Cerebellar nuclear complex (tissue), 1 donor: Measurements from ENCODE around the gene CIDEC.
"Not testable (repeated sequence)": the region's sequence is repeated elsewhere in the genome, so short reads cannot be mapped to it uniquely, and the experiment has no call there.

ENCODE experiments used
- DNase-seq, 2 experiments: peaks; one replicate each; lab custom pipeline; 2025; lab: John Stamatoyannopoulos, UW

The CIDEC gene

DNA sequence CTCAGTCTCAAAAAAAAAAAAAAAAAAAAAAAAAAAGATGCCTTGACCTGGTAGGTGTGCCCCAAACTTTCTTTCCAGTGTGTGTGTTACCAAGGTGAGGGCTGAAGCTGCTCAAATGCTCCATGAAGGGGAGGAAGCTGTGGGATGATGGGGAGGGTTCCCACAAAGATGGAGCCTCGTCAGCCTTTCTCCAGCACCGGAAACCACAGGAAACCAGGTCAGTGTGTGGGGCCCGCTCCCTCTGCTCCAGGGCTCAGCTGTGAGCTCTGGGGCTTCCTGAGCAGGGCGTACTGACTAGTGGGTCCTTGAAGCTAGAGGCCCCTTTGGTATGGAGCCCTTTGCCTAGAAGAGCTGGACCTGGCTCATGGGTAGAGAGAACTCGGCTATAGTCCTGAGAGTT lies 21.9 kb upstream of the CIDEC start:
- DNase-seq: no peak

DNA sequence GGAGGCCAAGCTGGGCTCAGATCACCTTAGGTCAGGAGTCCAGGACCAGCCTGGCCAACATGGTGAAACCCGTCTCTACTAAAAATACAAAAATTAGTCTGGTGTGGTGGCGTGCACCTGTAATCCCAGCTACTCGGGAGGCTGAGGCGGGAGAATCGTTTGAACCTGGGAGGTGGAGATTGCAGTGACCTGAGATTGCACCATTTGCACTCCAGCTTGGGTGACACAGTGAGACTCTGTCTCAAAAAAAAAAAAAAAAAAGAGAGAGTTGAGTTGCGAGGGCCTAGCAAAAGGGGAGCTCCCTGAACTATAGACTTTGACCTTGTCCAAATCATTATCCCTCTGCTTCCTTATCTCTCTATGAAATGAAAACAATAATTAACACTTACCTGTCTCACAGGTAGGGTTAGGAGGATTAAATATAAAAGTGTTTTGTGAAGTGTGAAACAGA lies 20.9 kb upstream of the CIDEC start:
- DNase-seq: not testable (repeated sequence)

- no peak for DNase-seq
Measured at GRCh38 chr3:9899289-9899791, 19.3 kb upstream of the CIDEC start.

- no peak for DNase-seq
Measured at GRCh38 chr3:9898467-9899241, 18.6 kb upstream of the CIDEC start.

- no peak for DNase-seq
Measured at GRCh38 chr3:9897408-9898372, 17.6 kb upstream of the CIDEC start.

- not testable (repeated sequence) for DNase-seq
Measured at GRCh38 chr3:9896755-9897407, 16.8 kb upstream of the CIDEC start.

DNA sequence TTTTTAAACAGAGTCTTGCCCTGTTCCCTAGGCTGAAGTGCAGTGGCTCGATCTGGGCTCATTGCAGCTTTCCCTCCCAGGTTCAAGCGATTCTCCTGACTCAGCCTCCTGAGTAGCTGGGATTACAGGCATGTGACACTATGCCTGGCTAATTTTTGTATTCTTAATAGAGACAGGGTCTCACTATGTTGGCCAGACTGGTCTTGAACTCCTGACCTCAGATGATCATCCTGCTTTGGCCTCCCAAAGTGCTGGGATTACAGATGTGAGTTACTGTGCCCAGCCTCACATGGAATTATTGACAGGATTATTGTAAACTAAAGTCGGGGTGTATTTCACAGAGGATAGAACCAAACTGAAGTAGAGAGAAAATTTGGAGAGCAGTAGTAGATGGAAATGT lies 15.7 kb upstream of the CIDEC start:
- not testable (repeated sequence) for DNase-seq

- no peak for DNase-seq
Measured at GRCh38 chr3:9893739-9894138, 13.7 kb upstream of the CIDEC start.

DNA sequence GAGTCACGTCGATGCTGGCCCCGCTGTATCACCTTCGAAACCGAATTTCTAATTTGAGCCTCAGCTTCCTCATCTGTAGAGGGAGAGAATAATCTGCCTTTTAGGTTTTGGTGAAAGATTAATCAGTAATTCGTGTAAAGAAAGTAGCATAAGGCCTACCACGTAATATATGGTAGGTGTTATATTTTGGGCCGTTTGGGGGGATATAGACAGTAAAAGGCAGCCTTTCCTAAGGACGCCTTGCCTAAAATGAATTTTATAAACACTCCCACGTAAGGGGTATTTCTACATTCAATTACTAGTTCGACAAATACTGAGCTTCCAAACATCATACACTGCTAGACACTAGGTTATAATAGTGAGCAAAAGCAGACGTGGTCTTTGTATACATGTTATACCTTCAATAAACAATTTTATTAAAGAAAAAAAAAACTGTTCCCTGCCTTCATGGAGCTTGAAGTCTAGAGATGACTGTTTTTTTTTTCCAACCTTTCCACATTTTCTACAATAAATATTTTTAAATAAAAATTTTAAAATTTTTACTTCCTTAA lies 11.1 kb upstream of the CIDEC start:
- DNase-seq: no peak

GRCh38 chr3:9890249-9891071 lies 10.4 kb upstream of the CIDEC start, which contains the start of gene JAGN1:
Gene JAGN1 (plus strand): TSS chr3:9890610. CDS start chr3:9890723, 113 bp downstream.
- peak in 1 of 2 experiments; percentile 6 for DNase-seq

- no peak for DNase-seq
Measured at GRCh38 chr3:9889405-9889804, 9.4 kb upstream of the CIDEC start.

DNA sequence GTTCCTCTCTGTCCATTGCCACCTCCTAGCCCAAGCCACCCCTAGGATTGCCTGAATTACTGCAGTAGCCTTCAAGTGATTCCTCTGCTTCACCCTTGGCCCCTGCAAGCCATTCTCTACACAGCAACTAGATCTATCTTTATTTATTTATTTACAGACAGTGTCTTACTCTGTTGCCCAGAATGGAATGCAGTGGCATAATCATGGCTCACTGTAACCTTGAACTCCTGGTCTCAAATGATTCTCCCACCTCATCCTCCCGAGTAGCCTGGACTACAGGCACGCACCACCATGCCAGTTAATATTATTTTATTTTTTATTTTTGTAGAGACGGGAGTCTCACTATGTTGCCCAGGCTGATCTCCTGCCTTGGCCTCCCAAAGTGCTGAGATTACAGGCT lies 8.5 kb upstream of the CIDEC start:
- DNase-seq: no peak

DNA sequence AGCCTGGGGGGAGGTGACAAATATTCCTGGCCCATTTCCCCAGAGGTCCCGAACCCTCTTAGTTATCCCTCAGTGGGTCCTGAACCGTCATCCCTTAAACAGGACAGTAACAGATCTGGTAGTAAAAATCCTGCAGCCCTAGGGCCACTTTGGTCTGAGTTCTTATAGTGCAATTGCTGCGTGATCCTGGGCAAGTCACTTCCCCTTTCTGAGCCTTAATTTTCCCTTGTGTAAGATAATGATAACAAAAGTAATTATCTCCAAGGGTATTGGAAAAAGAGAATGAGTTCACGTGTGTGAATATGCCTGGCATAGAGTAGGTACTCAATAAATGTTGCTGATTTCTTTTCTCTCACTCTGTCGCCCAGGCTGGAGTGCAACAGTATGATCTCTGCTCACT lies 7.4 kb upstream of the CIDEC start:
- DNase-seq: no peak

GRCh38 chr3:9886328-9886727 lies 6.3 kb upstream of the CIDEC start:
- DNase-seq: no peak

DNA sequence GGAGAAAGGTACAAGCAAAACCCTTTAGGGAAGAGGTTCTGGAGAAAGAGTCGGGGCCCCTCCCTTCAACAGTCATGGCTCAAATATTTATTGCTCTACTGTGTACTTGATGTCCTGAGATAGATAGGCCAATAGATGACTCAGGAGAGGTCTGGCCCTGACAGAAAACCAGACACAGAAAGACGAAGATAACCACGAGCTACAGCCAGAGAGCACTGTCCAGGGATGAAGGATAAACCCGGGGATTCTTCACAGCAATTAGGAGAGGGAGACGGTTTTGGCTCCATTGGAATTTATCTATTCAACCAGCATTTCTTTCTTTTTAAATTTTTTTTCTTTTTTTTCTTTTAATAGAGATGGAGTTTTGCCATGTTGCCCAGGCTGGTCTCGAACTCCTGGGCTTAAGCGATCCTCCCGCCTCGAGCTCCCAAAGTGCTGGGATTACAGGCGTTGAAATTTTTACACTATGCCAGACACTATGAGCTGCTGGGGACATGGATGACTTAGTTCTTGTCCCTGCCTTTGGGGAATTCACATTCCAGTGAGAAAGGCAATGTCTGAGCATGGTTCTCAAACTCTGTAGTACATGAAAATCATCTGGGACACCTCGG lies 4.6 kb upstream of the CIDEC start:
- no peak for DNase-seq

- DNase-seq: no peak
Measured at GRCh38 chr3:9883706-9884554, 3.9 kb upstream of the CIDEC start.

GRCh38 chr3:9881441-9881840 lies 1.4 kb upstream of the CIDEC start:
- DNase-seq: no peak

DNA sequence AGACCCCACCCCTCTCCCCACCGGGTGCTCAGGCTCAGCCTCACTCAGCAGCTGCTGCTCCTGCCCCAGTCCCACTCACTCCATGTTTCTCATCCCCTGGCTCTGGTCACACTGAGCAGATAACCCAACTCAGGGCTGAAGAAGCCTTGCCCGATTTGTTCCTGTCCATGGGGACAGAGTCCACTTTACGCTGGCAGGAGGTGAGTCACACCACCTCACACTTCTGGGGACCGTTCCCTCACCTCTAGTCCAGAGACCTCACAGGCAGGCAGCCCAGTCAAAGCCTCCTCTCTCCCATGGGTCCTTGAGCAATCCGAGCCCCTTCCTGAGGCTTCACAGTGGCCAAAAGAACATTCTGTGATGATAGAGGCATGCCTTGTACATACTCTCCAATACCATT lies 1.4 kb downstream of the CIDEC start:
- DNase-seq: no peak

GRCh38 chr3:9876991-9877390 lies 3.1 kb downstream of the CIDEC start:
- DNase-seq: no peak
